Lung (tissue), 12 donors: ENCODE measurements around the gene NOTCH3. TPM values are rescaled to one million over a fixed set of nuclear protein-coding genes. Genes with fewer than 3 reads are reported as not detected.

Source experiments
- ATAC-seq: fragments of 200-7000 bp; cut with Tn5 transposase; one replicate; pipeline ENCODE4 v1.9.1; 2020; ENCODE audit warnings: moderate number of reproducible peaks; ENCODE audit not compliant: insufficient read depth, low FRiP score
- DNase-seq, 3 donors: peaks; one replicate each; pipeline ENCODE4 v3.0.0-alpha.2; 2013 to 2017
- H3K27ac ChIP-seq, 2 donors: one replicate each; pipeline ENCODE4 v1.5.1; 2013; ENCODE audit warnings: mild to moderate bottlenecking in 2 of 2, moderate library complexity in 2 of 2, control low read depth in 1 of 2, inconsistent platforms in 1 of 2, low read depth in 1 of 2, low read length in 1 of 2
- H3K27me3 ChIP-seq, 3 donors: one replicate each; pipeline ENCODE4 v1.5.1; 2013; ENCODE audit warnings: low read length in 2 of 3; ENCODE audit not compliant: control insufficient read depth in 3 of 3, insufficient read depth in 3 of 3
- H3K36me3 ChIP-seq, 4 donors: one replicate each; pipeline ENCODE4 v1.5.1; 2013; ENCODE audit warnings: low read length in 4 of 4, mild to moderate bottlenecking in 1 of 4, moderate library complexity in 1 of 4; ENCODE audit not compliant: control insufficient read depth in 4 of 4, insufficient read depth in 4 of 4
- H3K4me1 ChIP-seq, 5 donors: one replicate each; pipeline ENCODE4 v1.5.1; 2013; ENCODE audit warnings: low read length in 5 of 5, mild to moderate bottlenecking in 2 of 5, moderate library complexity in 1 of 5; ENCODE audit not compliant: control insufficient read depth in 5 of 5, insufficient read depth in 5 of 5
- H3K4me3 ChIP-seq: one replicate; pipeline ENCODE4 v1.5.1; 2013; ENCODE audit warnings: mild to moderate bottlenecking, control low read depth, moderate library complexity
- H3K9ac ChIP-seq, 2 donors: one replicate each; pipeline ENCODE4 v1.5.1; 2013; ENCODE audit warnings: low read length in 2 of 2, control low read depth in 1 of 2; ENCODE audit not compliant: insufficient read depth in 1 of 2
- H3K9me3 ChIP-seq, 4 donors: one replicate each; pipeline ENCODE4 v1.5.1; 2013; ENCODE audit warnings: low read length in 3 of 4, mild to moderate bottlenecking in 1 of 4, moderate library complexity in 1 of 4; ENCODE audit not compliant: control insufficient read depth in 4 of 4, insufficient read depth in 3 of 4
- WGBS, 2 donors: extraction: QIAGEN DNeasy Blood & Tissue Kit; methylation state at CpG; one replicate each; pipeline ENCODE4 v1.1.7; 2013; 5-methylcytosine and 5-hydroxymethylcytosine counted together
- polyA plus RNA-seq, 2 donors: library from polyadenylated mRNA; stranded (reverse); fragments of 200-250 nt; gene quantifications; one replicate each; pipeline ENCODE4 v1.2.1, GENCODE V29; 2013
- total RNA-seq, 2 donors: library from RNA; depleted of rRNA in 1 of 2; stranded (reverse); fragments of >200 nt in 1 of 2; gene quantifications; one replicate each; pipeline ENCODE4 v1.2.1, GENCODE V29; 2014 to 2021
- TF ChIP-seq, protein P1 (sequence below): IDR thresholded peaks from 2 replicates; pipeline ENCODE4 v1.5.1; 2012; ENCODE audit warnings: mild to moderate bottlenecking; ENCODE audit errors: control extremely low read depth, extremely low read depth
- donor health status: control.
- donor health status: control.
- donor health status: Bipolar disorder and iron deficiency.
- donor health status: healthy.
- donor health status: DM: yes; HTN: yes; CAD: no.

NOTCH3 gene
- total and polyA plus RNA-seq, 4 donors = 13.1 to 81.7 (median 43.1) TPM

DNA sequence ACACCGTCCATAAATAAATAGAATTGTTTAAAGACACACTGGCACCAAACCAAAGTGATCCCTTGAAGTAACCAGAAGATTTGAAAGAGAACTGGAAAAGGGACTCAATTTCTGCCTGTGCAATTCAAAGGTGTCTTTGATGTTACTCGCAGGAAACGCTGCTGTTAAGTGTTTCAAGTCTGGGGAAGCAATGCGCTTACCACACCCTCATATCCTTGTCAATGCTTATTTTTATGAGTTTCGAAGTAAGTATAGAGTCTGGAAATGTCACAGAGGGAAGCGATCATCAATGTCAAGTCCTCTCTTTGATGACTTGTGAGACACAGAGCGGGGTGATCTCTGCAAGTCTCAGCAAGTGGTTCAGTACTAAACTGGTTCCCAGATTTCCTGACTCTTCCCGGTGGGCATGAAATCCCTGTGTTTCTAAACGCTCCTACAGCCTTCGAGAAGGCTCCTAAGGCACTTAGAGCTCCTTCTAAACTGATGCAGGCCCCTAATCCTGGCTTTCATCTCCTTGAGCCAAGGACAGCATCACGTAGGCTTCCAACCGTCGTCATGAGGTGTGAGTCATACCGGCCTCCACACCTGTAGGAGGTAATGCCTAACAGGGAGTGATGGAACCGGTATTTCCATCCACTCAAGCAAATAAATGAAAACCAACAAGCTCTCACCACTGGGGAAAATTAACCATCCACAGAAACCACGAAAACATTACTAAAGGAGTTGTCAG is 70.8 kb downstream of the NOTCH3 start:
- peak; percentile 48 to 71 (median 53) for DNase-seq
- H3K27me3 ChIP-seq = no peaks in the 10 kb centered on the region
- no peaks in the 10 kb centered on the region for H3K36me3 ChIP-seq
- no peak overlapping the region for H3K4me3 ChIP-seq
- peaks cover 0 to 11% (median 0%) of the 10 kb centered on the region in 5 donors for H3K4me1 ChIP-seq
- TF ChIP-seq, protein P1, sequence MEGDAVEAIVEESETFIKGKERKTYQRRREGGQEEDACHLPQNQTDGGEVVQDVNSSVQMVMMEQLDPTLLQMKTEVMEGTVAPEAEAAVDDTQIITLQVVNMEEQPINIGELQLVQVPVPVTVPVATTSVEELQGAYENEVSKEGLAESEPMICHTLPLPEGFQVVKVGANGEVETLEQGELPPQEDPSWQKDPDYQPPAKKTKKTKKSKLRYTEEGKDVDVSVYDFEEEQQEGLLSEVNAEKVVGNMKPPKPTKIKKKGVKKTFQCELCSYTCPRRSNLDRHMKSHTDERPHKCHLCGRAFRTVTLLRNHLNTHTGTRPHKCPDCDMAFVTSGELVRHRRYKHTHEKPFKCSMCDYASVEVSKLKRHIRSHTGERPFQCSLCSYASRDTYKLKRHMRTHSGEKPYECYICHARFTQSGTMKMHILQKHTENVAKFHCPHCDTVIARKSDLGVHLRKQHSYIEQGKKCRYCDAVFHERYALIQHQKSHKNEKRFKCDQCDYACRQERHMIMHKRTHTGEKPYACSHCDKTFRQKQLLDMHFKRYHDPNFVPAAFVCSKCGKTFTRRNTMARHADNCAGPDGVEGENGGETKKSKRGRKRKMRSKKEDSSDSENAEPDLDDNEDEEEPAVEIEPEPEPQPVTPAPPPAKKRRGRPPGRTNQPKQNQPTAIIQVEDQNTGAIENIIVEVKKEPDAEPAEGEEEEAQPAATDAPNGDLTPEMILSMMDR = no peak
- no peak for ATAC-seq
- H3K9ac ChIP-seq = no peak overlapping the region
- H3K9me3 ChIP-seq = peaks cover 0 to 2% (median 0%) of the 10 kb centered on the region in 4 donors
- H3K27ac ChIP-seq = no peak overlapping the region
- 58 to 65% methylated on average over 16 of the region's 16 CpGs for WGBS, 2 donors

DNA sequence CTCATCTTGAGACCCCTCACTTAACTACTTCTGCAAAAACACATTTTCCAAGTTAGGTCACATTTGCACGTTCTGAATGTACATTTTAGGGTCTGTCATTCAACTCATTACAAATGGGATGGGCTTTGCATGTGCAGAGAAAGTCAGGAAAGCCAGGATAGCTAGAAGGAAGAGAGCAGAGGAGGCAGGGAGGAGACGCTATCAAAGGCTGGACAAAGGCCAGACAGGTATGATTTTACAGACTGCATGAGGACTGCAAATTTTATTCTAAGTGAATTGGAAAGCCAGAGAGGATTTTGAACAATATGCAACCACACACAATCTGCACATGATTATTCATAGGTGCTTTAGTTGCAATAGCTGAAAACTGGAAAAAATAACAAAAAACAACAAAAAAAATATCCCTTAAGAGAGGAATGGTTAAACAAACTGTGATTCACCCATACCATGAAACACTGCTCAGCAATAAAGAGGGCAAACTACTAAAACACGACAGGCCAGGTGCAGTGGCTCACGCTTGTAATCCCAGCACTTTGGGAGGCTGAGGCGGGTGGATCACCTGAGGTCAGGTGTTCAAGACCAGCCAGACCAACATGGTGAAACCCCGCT is 72.5 kb downstream of the NOTCH3 start:
- ATAC-seq = no peak

DNA sequence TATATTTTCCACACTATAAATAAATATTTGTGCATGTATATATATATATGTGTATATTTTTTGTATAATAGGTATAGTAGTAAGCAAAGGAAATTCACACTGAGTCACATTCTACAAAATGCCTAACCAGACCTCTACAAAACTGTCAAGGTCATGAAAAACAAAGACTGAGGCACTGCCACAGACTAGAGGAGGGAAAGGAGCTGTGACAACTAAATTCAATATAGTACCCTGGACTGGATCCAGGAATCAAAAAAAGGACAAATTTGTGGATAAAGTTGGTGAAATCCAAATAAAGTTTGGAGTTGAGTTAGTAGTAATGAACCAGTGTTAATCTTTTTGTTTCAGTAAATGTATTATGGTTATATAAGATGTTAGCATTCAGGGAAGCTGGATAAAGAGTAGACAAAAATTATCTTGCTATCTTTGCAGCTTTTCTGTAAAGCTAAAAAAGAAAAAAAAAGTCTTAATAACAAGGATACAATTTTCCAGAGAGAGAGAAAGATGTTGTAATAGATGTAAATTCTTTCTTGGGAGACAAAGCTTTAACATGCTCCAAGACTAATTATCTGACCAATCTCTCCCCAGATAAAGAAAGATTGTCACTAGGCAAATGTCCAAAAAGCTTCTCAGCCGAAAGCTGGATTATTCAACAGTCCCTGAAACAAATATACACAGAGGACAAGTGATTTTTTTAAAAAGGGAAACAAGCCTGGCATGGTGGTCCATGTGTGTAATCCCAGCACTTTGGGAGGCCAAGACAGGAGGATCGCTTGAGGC is 74.5 kb downstream of the NOTCH3 start:
- Histone ChIP-seq H3K9ac (peak overlapping the region in 1 of 2 donors; percentile 35), H3K27me3 (no peaks in the 10 kb centered on the region), H3K27ac (peak overlapping the region in 1 of 2 donors; percentile 29), H3K4me1 (peaks cover 0 to 25% (median 0%) of the 10 kb centered on the region in 5 donors), H3K4me3 (no peak overlapping the region), H3K9me3 (peaks cover 0 to 2% (median 0%) of the 10 kb centered on the region in 4 donors), H3K36me3 (peaks cover 0 to 8% (median 7%) of the 10 kb centered on the region in 4 donors)
- ATAC-seq (no peak), DNase-seq (peak in 2 of 3 donors; percentile 83 to 89)
- TF ChIP-seq, protein P1 = no peak
- WGBS, 2 donors = 65 to 66% methylated on average over 2 of the region's 2 CpGs

More for the DNA sequence above, 72.5 kb downstream of the NOTCH3 start:
- 84 to 89% methylated on average over 6 of the region's 6 CpGs for WGBS, 2 donors
- Histone ChIP-seq H3K27me3 (no peaks in the 10 kb centered on the region), H3K27ac (no peak overlapping the region), H3K4me1 (peaks cover 0 to 25% (median 0%) of the 10 kb centered on the region in 5 donors), H3K9ac (no peak overlapping the region), H3K36me3 (no peaks in the 10 kb centered on the region), H3K4me3 (no peak overlapping the region), H3K9me3 (peaks cover 0 to 2% (median 0%) of the 10 kb centered on the region in 4 donors)
- TF ChIP-seq, protein P1 = no peak
- DNase-seq = no peak
